C1 segment of cervical spinal cord (tissue), 14 donors: ENCODE results near the gene RIPOR2.

Experiments
- DNase-seq, 14 donors: peaks; one replicate each; lab custom pipeline; 2025; lab: John Stamatoyannopoulos, UW

The RIPOR2 gene

DNA sequence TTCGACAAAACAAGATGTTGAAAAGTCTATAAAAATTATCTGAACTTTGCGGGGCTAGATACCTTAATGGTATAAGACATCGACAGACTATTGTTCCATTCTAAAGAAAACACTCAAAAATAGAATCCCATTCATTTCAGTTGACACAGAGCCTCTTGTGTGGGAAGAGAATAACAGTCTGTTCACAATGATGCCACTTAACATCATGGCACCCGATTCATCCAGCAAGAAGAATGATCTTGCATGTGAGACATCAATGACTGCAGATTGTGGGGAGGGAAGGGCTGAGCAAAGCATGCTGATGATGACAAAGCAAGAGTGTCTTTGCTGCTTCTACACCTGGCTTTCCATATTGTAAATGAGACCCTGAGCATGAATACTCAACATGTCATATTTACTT, 87.3 kb downstream of the RIPOR2 start:
- peak in 3 of 14 donors; percentile 6 to 13 (median 13) for DNase-seq

- DNase-seq, result no peak
These were observed 88.4 kb downstream of the RIPOR2 start for GRCh38 chr6:24847402-24847801.

DNA sequence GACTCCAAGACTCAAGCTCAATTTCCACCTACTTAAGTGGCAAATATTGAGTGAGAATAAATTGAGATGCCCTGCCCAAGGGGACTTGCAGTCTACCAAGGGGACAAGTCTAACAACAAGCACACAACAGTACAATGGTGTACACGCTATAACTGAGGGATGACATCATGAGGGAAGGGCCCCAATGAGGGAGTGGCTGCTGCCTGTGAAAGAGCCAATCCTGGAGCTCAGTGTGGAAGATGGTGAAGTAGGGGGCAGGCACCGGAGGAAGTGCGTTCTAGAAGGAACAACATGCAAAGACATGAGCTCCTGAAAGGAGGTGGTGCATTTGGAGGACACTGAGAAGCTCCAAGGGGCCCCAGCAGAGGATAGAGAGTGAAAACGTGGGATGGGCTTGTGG, 90.2 kb downstream of the RIPOR2 start:
- no peak for DNase-seq

GRCh38 chr6:24844903-24845302, 90.9 kb downstream of the RIPOR2 start:
- DNase-seq, result no peak

- DNase-seq, result no peak
These were observed 91.7 kb downstream of the RIPOR2 start for GRCh38 chr6:24844061-24844460.

- DNase-seq, result no peak
These were observed 95.6 kb downstream of the RIPOR2 start for GRCh38 chr6:24840187-24840586.

DNA sequence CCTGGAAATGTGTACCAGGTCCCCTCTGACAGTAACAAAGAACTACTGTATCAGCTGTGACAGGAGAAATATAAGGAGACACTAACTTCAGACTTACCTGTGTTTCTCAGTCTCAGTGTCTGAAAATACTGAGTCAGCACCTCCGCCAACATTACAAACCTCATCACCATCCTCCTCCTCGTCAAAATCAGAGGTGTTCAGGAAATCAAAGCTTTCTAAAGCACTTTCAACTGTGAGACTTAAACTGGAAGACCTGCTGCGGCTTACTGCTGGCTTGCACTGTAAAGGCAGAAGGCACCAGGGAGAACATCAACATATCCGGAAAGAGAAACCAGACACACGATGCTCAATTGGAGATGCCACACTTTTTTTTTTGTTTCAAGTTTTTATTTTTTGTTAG, 96.8 kb downstream of the RIPOR2 start:
- DNase-seq, result no peak

DNA sequence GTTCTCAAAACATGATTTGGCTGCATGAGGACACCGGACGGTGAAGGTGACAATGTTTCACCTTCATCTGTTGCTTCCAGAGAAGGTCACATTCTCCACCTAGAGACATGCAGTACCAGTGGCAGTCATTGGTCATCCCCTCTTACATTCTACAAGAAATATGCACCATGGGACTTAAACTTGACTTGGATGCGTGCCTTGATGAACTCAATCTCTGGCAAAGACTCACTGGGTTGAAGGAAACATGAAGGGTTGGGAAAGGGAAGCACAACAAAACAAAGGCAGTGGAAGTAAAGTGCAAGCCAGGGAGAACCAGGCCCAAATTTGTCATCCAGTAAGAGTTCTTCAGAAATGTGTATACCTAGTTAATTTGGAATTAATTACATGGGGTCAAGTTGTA, 97.7 kb downstream of the RIPOR2 start:
- DNase-seq, result peak in 1 of 14 donors; percentile 6

DNA sequence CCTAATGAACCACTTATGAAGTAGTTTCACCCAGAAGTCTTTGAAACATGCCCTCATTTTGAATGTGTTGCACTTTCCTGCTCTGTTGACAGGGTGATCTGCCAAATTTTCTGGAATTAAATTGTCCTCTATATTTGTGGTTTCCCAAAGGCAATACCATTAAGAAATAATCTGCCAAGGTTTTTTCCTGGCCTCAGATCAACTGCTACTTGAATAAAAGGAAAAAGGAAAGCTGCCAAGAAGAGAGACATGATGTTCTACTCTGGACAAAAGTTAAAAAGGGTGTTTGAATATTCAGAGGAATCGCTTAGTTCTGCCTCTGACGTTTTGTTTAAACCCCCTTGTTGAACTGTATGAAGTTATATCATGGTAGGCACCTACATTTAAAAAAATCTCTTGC, 99.7 kb downstream of the RIPOR2 start:
- DNase-seq, result peak in 1 of 14 donors; percentile 34

DNA sequence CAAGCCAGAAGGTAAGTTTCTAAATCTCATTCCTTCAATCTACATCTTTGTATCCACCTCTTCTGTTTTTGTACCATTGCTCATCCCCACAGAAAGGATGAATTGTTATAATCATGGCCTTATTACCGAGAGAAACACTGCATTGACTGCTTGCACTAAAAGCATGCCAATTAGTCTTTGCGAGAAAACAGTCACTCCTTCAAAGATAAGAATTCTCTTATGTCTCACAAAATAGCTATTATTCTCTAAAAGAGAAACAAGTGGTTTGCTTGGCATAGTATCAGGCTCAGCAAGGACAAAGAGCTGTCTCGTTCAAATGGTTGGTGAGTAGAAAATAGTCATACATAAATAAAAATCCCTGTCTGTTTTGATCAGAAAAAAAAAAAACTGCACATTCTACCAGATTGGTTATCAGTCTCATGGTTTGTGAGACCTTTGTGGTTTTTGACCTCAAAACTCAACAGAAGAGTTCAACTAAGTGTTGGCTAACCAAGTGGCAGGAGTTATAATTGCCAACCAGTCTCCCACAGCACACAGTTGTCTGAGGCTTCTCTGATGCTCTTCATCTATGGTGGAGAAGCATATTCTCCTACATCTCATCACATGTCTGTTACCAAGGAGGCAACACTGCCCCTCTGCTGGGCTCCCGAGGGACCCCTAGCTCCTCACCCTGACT, 101.9 kb downstream of the RIPOR2 start:
- DNase-seq, result no peak

DNA sequence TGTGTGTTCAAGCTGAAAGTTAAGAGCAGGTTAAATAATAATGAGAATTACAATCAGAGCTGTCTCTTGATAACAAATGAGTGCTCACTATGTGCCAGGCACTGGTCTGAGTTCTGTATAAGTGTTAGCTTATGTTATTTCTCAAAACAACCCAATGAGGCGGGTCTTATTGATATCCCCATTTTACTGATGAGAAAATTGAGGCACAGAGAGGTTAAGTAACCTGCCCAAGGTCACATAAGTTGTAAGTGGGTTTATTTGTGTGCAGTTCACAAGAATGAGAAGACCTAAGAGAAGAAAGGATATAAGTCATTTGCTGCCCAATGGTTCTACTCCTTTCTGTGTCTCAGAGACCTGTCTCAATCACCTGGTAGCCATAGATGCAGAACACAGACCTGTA, 103.0 kb downstream of the RIPOR2 start:
- no peak for DNase-seq

GRCh38 chr6:24831771-24832716, 103.7 kb downstream of the RIPOR2 start:
- DNase-seq, result no peak

GRCh38 chr6:24829657-24830056, 106.1 kb downstream of the RIPOR2 start:
- DNase-seq, result no peak

DNA sequence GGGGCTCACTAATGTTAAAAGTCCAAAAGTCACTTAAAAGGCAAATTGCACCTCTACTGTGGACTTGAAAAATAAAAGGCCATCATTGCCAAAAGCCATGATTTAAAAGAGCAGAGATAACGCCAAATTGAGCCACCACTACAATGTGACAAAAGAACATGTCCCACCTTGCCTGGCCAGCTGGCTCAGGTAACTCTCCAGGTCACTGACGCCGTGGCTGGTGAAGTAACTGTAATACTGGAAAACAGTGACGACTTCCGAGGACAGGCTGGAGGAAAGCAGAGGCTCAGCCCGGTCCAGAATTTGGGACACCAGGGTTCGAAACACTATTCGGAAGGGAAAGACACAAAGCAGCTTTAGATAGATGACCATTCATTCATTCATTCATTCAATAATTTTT, 107.8 kb downstream of the RIPOR2 start:
- no peak for DNase-seq

- DNase-seq, result no peak
These were observed 108.6 kb downstream of the RIPOR2 start for GRCh38 chr6:24827162-24827561.

- DNase-seq, result no peak
These were observed 110.6 kb downstream of the RIPOR2 start for GRCh38 chr6:24825130-24825630.

DNA sequence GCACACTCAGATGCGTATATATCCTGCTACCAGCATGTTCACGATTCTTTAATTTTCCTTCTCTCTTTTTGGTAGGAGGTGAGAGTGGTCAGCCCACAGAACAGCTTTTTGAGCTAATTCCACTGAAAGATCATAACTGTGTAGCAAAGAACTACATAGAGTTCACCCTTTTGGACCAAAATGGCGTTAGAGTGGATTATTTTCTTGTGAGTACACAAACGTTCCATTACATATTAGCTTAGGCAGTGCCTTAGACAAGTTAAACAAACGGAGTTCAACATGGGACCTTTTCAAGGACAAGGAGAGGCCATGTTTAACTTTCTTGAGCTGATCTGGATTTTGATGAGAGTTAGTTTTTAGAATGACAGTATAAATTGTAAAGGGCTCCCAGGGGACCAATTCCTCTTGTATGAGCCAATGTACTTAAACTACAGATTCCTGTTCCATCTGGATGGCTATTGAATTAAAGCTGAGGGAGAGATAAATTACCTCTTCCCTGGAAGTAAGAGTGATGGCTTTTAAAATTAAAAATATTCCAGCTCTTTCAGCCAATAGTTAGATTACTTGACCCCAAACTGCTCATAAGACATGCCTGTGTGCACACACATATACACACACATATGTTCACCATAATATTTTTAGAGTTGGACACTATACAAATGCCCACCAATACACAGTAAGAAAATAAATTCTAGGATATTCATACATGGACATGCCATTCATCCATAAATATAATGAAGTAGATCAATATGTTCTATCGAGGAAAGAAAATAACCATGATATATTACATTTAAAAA, 111.4 kb downstream of the RIPOR2 start:
- no peak for DNase-seq

DNA sequence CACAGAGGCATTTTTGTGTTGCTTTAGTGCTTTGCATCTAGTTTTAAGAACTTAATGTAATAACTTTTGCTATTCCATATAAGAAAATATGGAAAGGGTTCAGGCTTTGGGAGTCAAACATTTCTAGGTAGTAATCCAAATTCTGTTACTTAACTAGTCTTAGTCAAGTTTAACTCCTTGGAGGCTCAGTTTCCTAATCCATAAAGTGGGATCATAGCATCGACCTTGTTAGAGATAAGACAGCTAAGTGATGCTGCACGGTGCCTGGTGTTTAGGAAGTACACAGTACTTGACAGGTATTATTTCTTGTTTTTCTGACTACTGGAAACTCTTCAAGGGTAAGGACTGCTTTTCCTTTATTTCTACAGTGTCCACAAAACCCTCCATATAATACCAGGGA, 112.6 kb downstream of the RIPOR2 start:
- DNase-seq, result no peak

GRCh38 chr6:24822696-24823095, 113.1 kb downstream of the RIPOR2 start:
- DNase-seq, result no peak

DNA sequence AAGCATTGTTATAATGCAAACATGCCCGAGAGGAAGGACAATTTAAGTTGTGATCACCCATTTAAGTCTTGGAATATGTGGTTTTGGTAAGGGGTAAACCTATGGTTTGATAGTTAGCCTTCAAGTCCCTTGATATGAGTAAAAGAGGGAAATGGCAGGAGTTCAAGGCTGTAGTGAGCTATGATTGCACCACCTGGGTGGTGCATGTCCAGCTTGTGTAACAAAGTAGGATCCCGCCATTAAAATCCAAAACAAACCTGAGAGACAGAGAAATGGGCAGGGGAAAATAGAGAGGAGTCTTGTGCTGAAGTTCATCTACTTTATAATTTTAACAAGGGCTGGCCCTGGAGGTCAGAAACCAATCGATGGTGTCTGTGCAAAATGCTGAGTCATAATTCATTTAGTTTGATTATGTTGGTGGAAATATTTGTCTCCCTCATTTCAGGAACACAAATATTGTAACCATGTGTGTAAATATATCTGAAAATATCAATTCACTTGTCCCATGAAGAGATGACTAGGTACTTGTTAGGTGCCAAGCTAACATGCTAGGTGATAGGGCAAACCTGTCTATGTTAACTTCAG, 113.8 kb downstream of the RIPOR2 start:
- no peak for DNase-seq

DNA sequence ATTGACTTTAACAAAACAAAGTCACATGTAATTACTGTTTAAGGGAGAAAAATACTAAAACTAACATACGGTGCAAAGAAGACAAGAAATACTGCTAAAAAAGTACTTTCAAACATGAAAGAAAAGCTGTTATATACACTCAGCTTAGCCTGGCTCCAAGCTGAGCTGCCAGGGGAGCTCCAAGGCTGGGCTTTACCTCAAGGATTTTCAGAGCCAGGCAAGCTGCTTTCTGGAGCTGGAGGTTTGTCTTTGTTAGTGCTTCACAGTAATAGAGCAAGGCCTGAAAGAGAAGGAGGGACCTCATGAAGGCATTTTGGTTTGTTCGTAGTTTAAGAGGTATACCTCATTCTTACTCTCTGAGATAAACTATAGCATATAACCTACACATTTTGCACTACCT, 117.4 kb downstream of the RIPOR2 start:
- DNase-seq, result no peak

GRCh38 chr6:24809728-24810127, 126.0 kb downstream of the RIPOR2 start:
- DNase-seq, result no peak
